Caco-2 (cell line): ENCODE results near the gene ACHE. TPM values are rescaled to one million over a fixed set of nuclear protein-coding genes. Genes with fewer than 3 reads are reported as not detected.

Experiments
- BruUV-seq: library from RNA; stranded (reverse); fragments of 400-500 nt; replicated peaks from 2 replicates; lab custom pipeline; 2021; lab: Mats Ljungman, UMichigan
- CTCF ChIA-PET: fragments of 300-600 bp; sonication (Branson Sonifier 250); formaldehyde crosslinking; loops from one replicate; lab custom pipeline; 2022; ENCODE audit warnings: antibody characterized with exemption; lab: Charles Lee
- POLR2A ChIA-PET: fragments of 300-600 bp; sonication (Branson Sonifier 250); formaldehyde crosslinking; loops from one replicate; lab custom pipeline; 2022; ENCODE audit warnings: antibody characterized with exemption; lab: Charles Lee
- DNase-seq, 2 experiments: peaks; one replicate each; pipeline versions ENCODE4 v3.0.0 to v3.0.0-alpha.2; 2020 to 2022
- H3K27me3 ChIP-seq: replicated peaks from 2 replicates; pipeline ENCODE4 v1.6.0; 2011; ENCODE audit warnings: low read length; ENCODE audit not compliant: control insufficient read depth, insufficient read depth
- H3K36me3 ChIP-seq: 2 replicates; pipeline ENCODE4 v1.5.1; 2011; ENCODE audit warnings: low read length; ENCODE audit not compliant: control insufficient read depth, insufficient read depth
- H3K4me1 ChIP-seq: fragments of 250-450 bp; sonication (Bioruptor Pico); 2 replicates; pipeline ENCODE4 v1.5.1; 2020; ENCODE audit warnings: mild to moderate bottlenecking
- H3K4me3 ChIP-seq: 2 replicates; pipeline ENCODE4 v1.5.1; 2011; ENCODE audit warnings: low read depth, mild to moderate bottlenecking, control low read depth, low read length
- H3K9me3 ChIP-seq: fragments of 250-450 bp; sonication (Bioruptor Pico); 2 replicates; pipeline ENCODE4 v1.5.1; 2020; ENCODE audit warnings: mild to moderate bottlenecking, moderate library complexity
- H3K27ac Mint-ChIP-seq: one replicate; pipeline ENCODE4 v1.8.0; 2022; ENCODE audit warnings: mixed read lengths; ENCODE audit not compliant: unreplicated experiment
- H3K27me3 Mint-ChIP-seq: one replicate; pipeline ENCODE4 v1.8.0; 2022; ENCODE audit warnings: mixed read lengths; ENCODE audit not compliant: insufficient read depth, unreplicated experiment
- H3K36me3 Mint-ChIP-seq: one replicate; pipeline ENCODE4 v1.8.0; 2022; ENCODE audit warnings: mild to moderate bottlenecking, mixed read lengths; ENCODE audit not compliant: insufficient read depth, unreplicated experiment
- H3K4me1 Mint-ChIP-seq: one replicate; pipeline ENCODE4 v1.8.0; 2022; ENCODE audit warnings: low read depth, mixed read lengths; ENCODE audit not compliant: unreplicated experiment
- H3K4me3 Mint-ChIP-seq: one replicate; pipeline ENCODE4 v1.8.0; 2022; ENCODE audit warnings: mild to moderate bottlenecking, moderate library complexity, mixed read lengths; ENCODE audit not compliant: unreplicated experiment
- H3K9me3 Mint-ChIP-seq: one replicate; pipeline ENCODE4 v1.8.0; 2022; ENCODE audit warnings: mixed read lengths; ENCODE audit not compliant: unreplicated experiment
- intact Hi-C: fragments of 100-400 bp; cut with micrococcal nuclease; formaldehyde crosslinking; loops from one replicate; pipeline ENCODE4 v1.10.0; 2022; ENCODE audit not compliant: unreplicated experiment
- total RNA-seq: library from RNA; stranded (reverse); gene quantifications from 2 replicates; pipeline ENCODE4 v1.2.3, GENCODE V29; 2022
- TF ChIP-seq, protein P1 (sequence below), 2 experiments: fragments of 200-600 bp in 1 of 2; IDR thresholded peaks; 1 replicate in 1 of 2; 2 replicates in 1 of 2; pipeline versions ENCODE4 v1.5.1 to v1.8.0; 2011 to 2022; ENCODE audit warnings: antibody characterized with exemption in 1 of 2, control low read depth in 1 of 2, inconsistent platforms in 1 of 2, low read depth in 1 of 2, low read length in 1 of 2, mild to moderate bottlenecking in 1 of 2, moderate library complexity in 1 of 2; ENCODE audit not compliant: insufficient read depth in 1 of 2, severe bottlenecking in 1 of 2, unreplicated experiment in 1 of 2

ACHE gene
- total RNA-seq, 1 experiment from 2014 or later: 19.0 TPM

DNA sequence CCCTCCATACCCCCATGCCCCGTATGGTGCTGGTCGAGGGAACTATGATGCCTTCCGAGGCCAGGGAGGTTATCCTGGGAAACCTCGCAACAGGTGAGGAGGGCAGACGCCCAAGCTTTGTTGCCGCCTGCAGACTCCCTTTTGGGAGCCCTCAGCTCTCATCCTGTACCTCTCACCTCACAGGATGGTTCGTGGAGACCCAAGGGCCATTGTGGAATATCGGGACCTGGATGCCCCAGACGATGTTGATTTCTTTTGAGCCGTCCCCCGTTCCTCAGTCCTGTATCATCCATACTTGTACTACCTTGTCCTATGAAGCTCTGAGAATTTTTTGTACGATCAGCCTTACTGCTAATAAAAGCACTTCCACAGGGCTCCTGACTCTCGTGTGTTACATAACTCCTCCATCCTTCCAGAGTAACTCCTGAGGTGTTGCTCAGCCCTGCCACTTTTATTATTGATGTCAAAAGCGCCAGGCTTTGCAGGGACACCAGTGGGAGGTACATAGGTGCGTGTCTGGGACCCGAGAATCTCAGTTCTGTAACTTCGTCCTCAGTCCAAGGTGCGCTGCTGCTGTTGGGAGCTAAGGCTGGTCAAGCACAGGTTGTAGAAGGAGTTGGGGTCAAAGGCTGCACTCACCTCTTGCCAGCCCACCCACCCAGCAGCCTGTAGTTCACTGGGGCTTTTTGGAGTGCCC lies 7.2 kb downstream of the ACHE start:
- peak in 1 of 2 experiments; percentile 48 for DNase-seq
- peaks cover 21% of the 10 kb centered on the region for H3K4me1 ChIP-seq
- POLR2A ChIA-PET: interaction anchor here (0.6 to 2.4 kb wide), 2 partner anchors 13 to 172 kb away, joined by 14 to 76 read pairs; partner anchors contain the start of gene SRRT
- H3K36me3 ChIP-seq: peaks cover 5% of the 10 kb centered on the region
- H3K4me3 ChIP-seq: peak overlapping the region; percentile 67
- no peaks in the 10 kb centered on the region for H3K9me3 ChIP-seq
- H3K9me3 Mint-ChIP-seq: no peaks in the 10 kb centered on the region
- H3K4me1 Mint-ChIP-seq: peaks cover 62% of the 10 kb centered on the region
- CTCF ChIA-PET: interaction anchor here (0.6 kb wide), 2 partner anchors 16 to 61 kb away, joined by 3 to 5 read pairs; partner anchors contain the start of gene EPHB4
- H3K27ac Mint-ChIP-seq: peak overlapping the region; percentile 87
- no peaks in the 10 kb centered on the region for H3K27me3 ChIP-seq
- intact Hi-C loops: no loop called here
- TF ChIP-seq, protein P1, sequence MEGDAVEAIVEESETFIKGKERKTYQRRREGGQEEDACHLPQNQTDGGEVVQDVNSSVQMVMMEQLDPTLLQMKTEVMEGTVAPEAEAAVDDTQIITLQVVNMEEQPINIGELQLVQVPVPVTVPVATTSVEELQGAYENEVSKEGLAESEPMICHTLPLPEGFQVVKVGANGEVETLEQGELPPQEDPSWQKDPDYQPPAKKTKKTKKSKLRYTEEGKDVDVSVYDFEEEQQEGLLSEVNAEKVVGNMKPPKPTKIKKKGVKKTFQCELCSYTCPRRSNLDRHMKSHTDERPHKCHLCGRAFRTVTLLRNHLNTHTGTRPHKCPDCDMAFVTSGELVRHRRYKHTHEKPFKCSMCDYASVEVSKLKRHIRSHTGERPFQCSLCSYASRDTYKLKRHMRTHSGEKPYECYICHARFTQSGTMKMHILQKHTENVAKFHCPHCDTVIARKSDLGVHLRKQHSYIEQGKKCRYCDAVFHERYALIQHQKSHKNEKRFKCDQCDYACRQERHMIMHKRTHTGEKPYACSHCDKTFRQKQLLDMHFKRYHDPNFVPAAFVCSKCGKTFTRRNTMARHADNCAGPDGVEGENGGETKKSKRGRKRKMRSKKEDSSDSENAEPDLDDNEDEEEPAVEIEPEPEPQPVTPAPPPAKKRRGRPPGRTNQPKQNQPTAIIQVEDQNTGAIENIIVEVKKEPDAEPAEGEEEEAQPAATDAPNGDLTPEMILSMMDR (IDR thresholded peaks at IDR 0.05; ENCODE audit: insufficient read depth in 1 of 2, low read depth in 1 of 2, low read length in 1 of 2, severe bottlenecking in 1 of 2, unreplicated experiment in 1 of 2): no peak
- H3K4me3 Mint-ChIP-seq: peak overlapping the region; percentile 88
- H3K36me3 Mint-ChIP-seq: peaks cover 70% of the 10 kb centered on the region
- BruUV-seq: TSS peak; percentile 41
- H3K27me3 Mint-ChIP-seq: no peaks in the 10 kb centered on the region

- Histone ChIP-seq H3K27me3 (no peaks in the 10 kb centered on the region), H3K4me3 (no peak overlapping the region), H3K9me3 (no peaks in the 10 kb centered on the region), H3K36me3 (peaks cover 5% of the 10 kb centered on the region), H3K4me1 (peaks cover 21% of the 10 kb centered on the region)
- Mint-ChIP-seq H3K27ac (peak overlapping the region; percentile 68), H3K4me3 (peak overlapping the region; percentile 88), H3K4me1 (peaks cover 69% of the 10 kb centered on the region), H3K27me3 (no peaks in the 10 kb centered on the region), H3K9me3 (no peaks in the 10 kb centered on the region), H3K36me3 (peaks cover 78% of the 10 kb centered on the region)
- ChIA-PET CTCF (interaction anchor here (0.6 kb wide), 2 partner anchors 15 to 60 kb away, joined by 3 to 5 read pairs; partner anchors contain the start of gene EPHB4), POLR2A (interaction anchor here (0.6 to 1.6 kb wide), 3 partner anchors 13 to 182 kb away, joined by 3 to 18 read pairs (median 14); partner anchors contain the start of genes POP7 and SRRT)
- DNase-seq: no peak
- TF ChIP-seq, protein P1 (IDR thresholded peaks at IDR 0.05; ENCODE audit: insufficient read depth in 1 of 2, low read depth in 1 of 2, low read length in 1 of 2, severe bottlenecking in 1 of 2, unreplicated experiment in 1 of 2): no peak
- TSS peak; percentile 66 for BruUV-seq
- intact Hi-C loops: no loop called here
Measured at GRCh38 chr7:100887516-100888290, 8.0 kb downstream of the ACHE start.

GRCh38 chr7:100886936-100887515 lies 8.7 kb downstream of the ACHE start:
- Mint-ChIP-seq H3K27me3 (no peaks in the 10 kb centered on the region), H3K9me3 (no peaks in the 10 kb centered on the region), H3K4me1 (peaks cover 63% of the 10 kb centered on the region), H3K36me3 (peaks cover 84% of the 10 kb centered on the region), H3K27ac (peak overlapping the region; percentile 68), H3K4me3 (peak overlapping the region; percentile 88)
- no peak overlapping the region for H3K4me3 ChIP-seq
- H3K4me1 ChIP-seq: peaks cover 21% of the 10 kb centered on the region
- POLR2A ChIA-PET: interaction anchor here (0.5 to 1.6 kb wide), 3 partner anchors 12 to 748 kb away, joined by 3 to 18 read pairs (median 3); partner anchors contain the start of genes POP7 and SRRT
- no peak for DNase-seq
- intact Hi-C loops: no loop called here
- no peaks in the 10 kb centered on the region for H3K27me3 ChIP-seq
- TF ChIP-seq, protein P1 (IDR thresholded peaks at IDR 0.05; ENCODE audit: insufficient read depth in 1 of 2, low read depth in 1 of 2, low read length in 1 of 2, severe bottlenecking in 1 of 2, unreplicated experiment in 1 of 2): no peak
- no TSS peak for BruUV-seq
- peaks cover 5% of the 10 kb centered on the region for H3K36me3 ChIP-seq
- H3K9me3 ChIP-seq: no peaks in the 10 kb centered on the region
- CTCF ChIA-PET: no interaction called here
